Vagina (tissue), 2 donors: ENCODE data around the gene DIPK1B.

ENCODE experiments used
- CTCF ChIP-seq, 3 experiments: fragments of 450-650 bp in 2 of 3; fragments of 200-600 bp in 1 of 3; sonication (generic) in 1 of 3; IDR thresholded peaks; one replicate each; pipeline ENCODE4 v1.5.1; 2017 to 2019; ENCODE audit warnings: antibody characterized with exemption in 3 of 3, mild to moderate bottlenecking in 2 of 3, moderate library complexity in 2 of 3
- POLR2A ChIP-seq, 2 donors: fragments of 450-650 bp; IDR thresholded peaks; one replicate each; pipeline ENCODE4 v1.6.1; 2017; ENCODE audit warnings: antibody characterized with exemption in 2 of 2, mild to moderate bottlenecking in 2 of 2, moderate library complexity in 2 of 2
- POLR2AphosphoS5 ChIP-seq, 2 donors: sonication (generic); formaldehyde crosslinking; IDR thresholded peaks; one replicate each; pipeline ENCODE4 v1.9.0; 2017; ENCODE audit warnings: antibody characterized with exemption in 2 of 2, mild to moderate bottlenecking in 2 of 2, low read depth in 1 of 2; ENCODE audit not compliant: insufficient read depth in 1 of 2

GRCh38 chr9:136728548-136729123 is 16.3 kb downstream of the DIPK1B start:
- TF ChIP-seq CTCF (IDR thresholded peaks at IDR 0.05), result no peak
- TF ChIP-seq POLR2AphosphoS5 (IDR thresholded peaks at IDR 0.05; ENCODE audit: insufficient read depth in 1 of 2, low read depth in 1 of 2), result peak in 1 of 2 donors; percentile 29
- no peak for TF ChIP-seq POLR2A (IDR thresholded peaks at IDR 0.05)
